ENCODE measurements around the gene RRP1.

DNA sequence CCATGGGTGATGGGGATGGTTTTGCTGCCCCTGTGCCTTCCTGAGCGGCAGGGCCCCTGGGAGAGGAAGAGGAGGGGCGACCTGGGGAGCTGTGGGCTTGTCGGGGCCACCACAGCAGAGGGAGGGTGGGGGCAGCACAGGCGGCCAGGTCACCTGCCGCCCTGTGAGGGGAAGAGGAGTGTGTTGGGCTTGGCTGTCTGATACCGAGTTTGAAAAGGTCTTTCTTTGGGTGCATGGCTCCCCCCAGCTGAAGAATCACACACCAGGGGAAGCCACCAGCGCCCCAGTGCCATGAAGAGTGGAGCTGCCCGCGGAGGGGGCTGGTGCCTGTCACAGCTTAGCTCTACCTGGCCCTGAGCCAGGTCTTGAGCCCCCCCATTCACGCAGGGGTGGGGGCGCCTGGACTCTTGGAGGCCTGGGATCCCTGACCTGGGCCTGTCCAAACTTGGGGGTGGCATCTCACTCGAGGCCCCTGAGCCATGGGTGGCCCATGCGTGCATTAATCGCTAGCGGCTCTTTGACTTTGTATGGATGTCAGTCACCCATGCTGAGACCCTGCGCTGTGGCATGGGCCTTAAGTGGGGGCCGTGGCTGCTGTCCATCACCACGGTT lies 39.6 kb upstream of the RRP1 start:
- no peak for TF ChIP-seq POLR2AphosphoS5 (IDR thresholded peaks at IDR 0.05; ENCODE audit: low read depth, low read length)
- no peak for TF ChIP-seq POLR2A (IDR thresholded peaks at IDR 0.05; ENCODE audit: low read depth, low read length)
- TF ChIP-seq TAF1 (IDR thresholded peaks at IDR 0.05; ENCODE audit: low read depth, low read length) = no peak
- TF ChIP-seq SPI1 (IDR thresholded peaks at IDR 0.05; ENCODE audit: low read depth, low read length) = no peak
- TF ChIP-seq PAX5 (IDR thresholded peaks at IDR 0.05; ENCODE audit: insufficient read depth, low read length, severe bottlenecking) = no peak
